ENCODE results near the gene SYT17.

- TF ChIP-seq CTCF (IDR thresholded peaks at IDR 0.05) (no peak), POLR2A (IDR thresholded peaks at IDR 0.05) (no peak)
Measured at GRCh38 chr16:19148189-19148588, 19.9 kb upstream of the SYT17 start.
